K562 (cell line): Measurements from ENCODE around the gene TSG101. TPM values are rescaled to one million over a fixed set of nuclear protein-coding genes. Genes with fewer than 3 reads are reported as not detected.

Source experiments
- ATAC-seq: fragments of 200-7000 bp; cut with Tn5 transposase; 3 replicates; pipeline ENCODE4 v1.9.1; 2020; ENCODE audit warnings: moderate library complexity
- BruUV-seq: library from RNA; stranded (reverse); fragments of 400-500 nt; replicated peaks from 2 replicates; lab custom pipeline; 2021; lab: Mats Ljungman, UMichigan
- CTCF ChIA-PET: fragments of 300-600 bp; formaldehyde crosslinking; extraction: SDS; loops from one replicate; lab custom pipeline; 2021; ENCODE audit warnings: low intra/inter-chr PET ratio; lab: Yijun Ruan, JAX
- POLR2A ChIA-PET: fragments of 300-600, 350-650 bp; sonication (Branson Sonifier 250); formaldehyde crosslinking; extraction: SDS; loops from one replicate; lab custom pipeline; 2021; ENCODE audit warnings: antibody characterized with exemption, inconsistent platforms; lab: Yijun Ruan, JAX
- DNase-seq, 4 experiments: peaks; one replicate each; pipeline versions ENCODE4 v3.0.0 to v3.0.0-alpha.2; 2011 to 2018; ENCODE audit warnings: low spot score in 3 of 4, mixed read lengths in 3 of 4; ENCODE audit errors: extremely low read depth in 1 of 4
- FAIRE-seq: peaks from 2 replicates; lab custom pipeline; 2011; peaks lifted over from hg19 to GRCh38; lab: Jason Lieb, UNC
- H2AFZ ChIP-seq: 2 replicates; pipeline ENCODE4 v1.6.0; 2011; ENCODE audit warnings: low read depth, low read length, control low read depth, inconsistent platforms
- H3K27ac ChIP-seq: fragments of 200-600 bp; 3 replicates; pipeline ENCODE4 v1.8.0; 2011; ENCODE audit warnings: low read depth, mild to moderate bottlenecking, control low read depth, inconsistent platforms, low read length, moderate library complexity, mixed read lengths; ENCODE audit errors: extremely low read depth
- H3K27me3 ChIP-seq, 2 experiments: fragments of 300-600 bp in 1 of 2; 2 replicates in 1 of 2; 3 replicates in 1 of 2; pipeline versions ENCODE4 v1.6.0 to v1.8.0; 2011; ENCODE audit warnings: inconsistent platforms in 2 of 2, low read length in 2 of 2, mild to moderate bottlenecking in 1 of 2, mixed read lengths in 1 of 2, moderate library complexity in 1 of 2; ENCODE audit not compliant: control insufficient read depth in 2 of 2, insufficient read depth in 2 of 2
- H3K36me3 ChIP-seq: fragments of 300-600 bp; 3 replicates; pipeline ENCODE4 v1.8.0; 2011; ENCODE audit warnings: mild to moderate bottlenecking, low read length, inconsistent platforms; ENCODE audit not compliant: control insufficient read depth, insufficient read depth
- H3K4me1 ChIP-seq, 2 experiments: fragments of 200-600 bp in 1 of 2; replicated peaks in 1 of 2; 2 replicates in 1 of 2; 3 replicates in 1 of 2; pipeline versions ENCODE4 v1.5.1 to v1.8.0; 2011; ENCODE audit warnings: inconsistent platforms in 2 of 2, low read length in 2 of 2, mild to moderate bottlenecking in 1 of 2, mixed read lengths in 1 of 2, moderate library complexity in 1 of 2; ENCODE audit not compliant: control insufficient read depth in 2 of 2, insufficient read depth in 2 of 2
- H3K4me2 ChIP-seq: 2 replicates; pipeline ENCODE4 v1.6.1; 2011; ENCODE audit warnings: low read length, control low read depth, inconsistent platforms, mixed read lengths; ENCODE audit not compliant: insufficient read depth
- H3K4me3 ChIP-seq: fragments of 200-600 bp; sonication (generic), shearing (Covaris generic); 2 replicates; pipeline ENCODE4 v1.5.1; 2016; ENCODE audit warnings: control low read depth, inconsistent platforms
- H3K79me2 ChIP-seq: fragments of 200-600 bp; 3 replicates; pipeline ENCODE4 v1.8.0; 2011; ENCODE audit warnings: low read length, inconsistent platforms; ENCODE audit not compliant: control insufficient read depth, insufficient read depth
- H3K9ac ChIP-seq, 2 experiments: 2 replicates each; pipeline versions ENCODE4 v1.6.0 to v1.6.1; 2011; ENCODE audit warnings: low read depth in 2 of 2, low read length in 2 of 2, control low read depth in 1 of 2, inconsistent platforms in 1 of 2, mild to moderate bottlenecking in 1 of 2, mixed read lengths in 1 of 2; ENCODE audit not compliant: insufficient read depth in 1 of 2
- H3K9me1 ChIP-seq: one replicate; pipeline ENCODE4 v1.6.0; 2011; ENCODE audit warnings: inconsistent platforms, mild to moderate bottlenecking, low read length, moderate library complexity; ENCODE audit not compliant: control insufficient read depth, insufficient read depth
- H3K9me3 ChIP-seq: replicated peaks from 2 replicates; pipeline ENCODE4 v1.5.1; 2011; ENCODE audit warnings: low read depth, low read length, inconsistent platforms; ENCODE audit not compliant: control insufficient read depth, insufficient read depth
- H4K20me1 ChIP-seq: replicated peaks from 2 replicates; pipeline ENCODE4 v1.6.1; 2011; ENCODE audit warnings: low read length, inconsistent platforms, mixed read lengths; ENCODE audit not compliant: control insufficient read depth, insufficient read depth
- CBFB ChIP-seq: sonication (generic); formaldehyde crosslinking; IDR thresholded peaks from 2 replicates; pipeline ENCODE4 v1.4.0; 2020; ENCODE audit warnings: mild to moderate bottlenecking, missing genetic modification reagents
- NFATC3 ChIP-seq: fragments of 450-650 bp; IDR thresholded peaks from 2 replicates; pipeline ENCODE4 v1.6.1; 2017; ENCODE audit warnings: mild to moderate bottlenecking
- POLR2G ChIP-seq: fragments of 200-400 bp; formaldehyde crosslinking; IDR thresholded peaks from 2 replicates; pipeline ENCODE4 v1.6.1; 2017; ENCODE audit warnings: low read depth, mild to moderate bottlenecking, antibody characterized with exemption, low read length, moderate library complexity
- RBM34 ChIP-seq: fragments of 200-400 bp; formaldehyde crosslinking; IDR thresholded peaks from 2 replicates; pipeline ENCODE4 v1.6.1; 2018; ENCODE audit warnings: low read length, borderline replicate concordance; ENCODE audit not compliant: insufficient read depth
- RERE ChIP-seq: sonication (generic); formaldehyde crosslinking; IDR thresholded peaks from 2 replicates; pipeline ENCODE4 v1.8.0; 2023; ENCODE audit warnings: missing genetic modification reagents, mild to moderate bottlenecking, borderline replicate concordance
- TGIF2 ChIP-seq: sonication (generic); formaldehyde crosslinking; IDR thresholded peaks from 2 replicates; pipeline ENCODE4 v1.8.1; 2022; ENCODE audit warnings: mild to moderate bottlenecking, missing genetic modification reagents, moderate library complexity
- ZBTB9 ChIP-seq: fragments of 450-650 bp; formaldehyde crosslinking; IDR thresholded peaks from 2 replicates; pipeline ENCODE4 v1.4.0; 2020; ENCODE audit warnings: mild to moderate bottlenecking, moderate library complexity
- ZNF24 ChIP-seq: fragments of 450-650 bp; IDR thresholded peaks from 2 replicates; pipeline ENCODE4 v1.6.1; 2016
- ZNF785 ChIP-seq: fragments of 250-450 bp; sonication (Bioruptor Pico); IDR thresholded peaks from 2 replicates; pipeline ENCODE4 v1.4.0; 2020; ENCODE audit warnings: mild to moderate bottlenecking
- WGBS: fragments of 100-300 bp; shearing (Covaris generic); methylation state at CpG from one replicate; pipeline ENCODE4 v1.1.6; 2016; ENCODE audit warnings: low coverage, mixed read lengths; ENCODE audit not compliant: insufficient coverage; ENCODE audit errors: missing lambda C conversion rate; 5-methylcytosine and 5-hydroxymethylcytosine counted together
- in situ Hi-C: fragments of 300-500 bp; cut with MboI; formaldehyde crosslinking; loops from 4 replicates; pipeline ENCODE4 v1.15.0; 2018; ENCODE audit warnings: inconsistent platforms, mixed read lengths
- intact Hi-C: fragments of 100-400 bp; cut with micrococcal nuclease; formaldehyde crosslinking; loops from 2 replicates; pipeline ENCODE4 v1.14.2; 2022
- polyA plus RNA-seq, 8 experiments: library from polyadenylated mRNA; depleted of rRNA in 4 of 8; stranded (reverse) in 5 of 8; unstranded in 3 of 8; fragments of >200 nt; fragmentation: Nextera tagmentation in 2 of 8; fragmentation: Illumina TruSeq in 1 of 8; extraction: Ambion mirVana in 2 of 8; extraction: Trizol in 1 of 8; gene quantifications; 2 replicates each; pipeline versions ENCODE4 v1.2.1 to v1.2.3, GENCODE V29; 2011 to 2014; ENCODE audit warnings: inconsistent platforms in 1 of 8, missing spikeins in 1 of 8
- total RNA-seq, 7 experiments: library from RNA; depleted of rRNA in 6 of 7; stranded (reverse); fragments of >200 nt in 6 of 7; fragmentation: Illumina TruSeq in 2 of 7; extraction: Trizol in 2 of 7; gene quantifications; 2 replicates each; pipeline versions ENCODE4 v1.2.1 to v1.2.3, GENCODE V29; 2011 to 2021; ENCODE audit warnings: low replicate concordance in 1 of 7

TSG101 gene
- total and polyA plus RNA-seq, 9 of the 15 experiments (the other 6 are each of a cell fraction or from before 2014, with no cell fraction given), result 24.6 to 141 (median 60.0) TPM

- WGBS, result 46% methylated on average over 2 of the region's 2 CpGs
- DNase-seq (no peak), ATAC-seq (no peak), FAIRE-seq (no peak)
- H2AFZ ChIP-seq, result no peak overlapping the region
- POLR2A ChIA-PET, result interaction anchor here (1.2 kb wide), 1 partner anchor 8 kb away, joined by 5 read pairs; no protein-coding TSS in a partner anchor
- TF ChIP-seq POLR2G, result no peak
- no peak for TF ChIP-seq RBM34
- no peak for TF ChIP-seq ZNF785 (CRISPR knock-in tag)
- no peak for TF ChIP-seq ZNF24
- TF ChIP-seq TGIF2, result no peak
- no peak for TF ChIP-seq CBFB
- no peak for TF ChIP-seq RERE (CRISPR knock-in tag)
- no peak for TF ChIP-seq ZBTB9 (CRISPR knock-in tag)
- no peak for TF ChIP-seq NFATC3
- no peak overlapping the region for H3K27ac ChIP-seq
- no peaks in the 10 kb centered on the region for H3K4me1 ChIP-seq
- H3K27me3 ChIP-seq, result no peaks in the 10 kb centered on the region
- no peaks in the 10 kb centered on the region for H3K9me3 ChIP-seq
- H3K9ac ChIP-seq, result no peak overlapping the region
- H3K79me2 ChIP-seq, result no peaks in the 10 kb centered on the region
- intact Hi-C loops (no loop called here), in situ Hi-C loops (no loop called here)
- no peak overlapping the region for H3K4me2 ChIP-seq
- no peaks in the 10 kb centered on the region for H3K9me1 ChIP-seq
- no peaks in the 10 kb centered on the region for H4K20me1 ChIP-seq
- H3K4me3 ChIP-seq, result no peak overlapping the region
- BruUV-seq, result no TSS peak
- CTCF ChIA-PET, result no interaction called here
- peaks cover under 1% of the 10 kb centered on the region; the same call in 2 of the 3 replicates for H3K36me3 ChIP-seq
Measured at GRCh38 chr11:18563090-18563730, 36.5 kb upstream of the TSG101 start.
